Fibroblast of upper back skin (primary cell): ENCODE measurements around the gene SART3.
"Not testable (repeated sequence)": the region's sequence is repeated elsewhere in the genome, so short reads cannot be mapped to it uniquely, and the experiment has no call there.

Experiments used
- DNase-seq: peaks from one replicate; pipeline ENCODE4 v3.0.0-alpha.2; 2013

The SART3 gene

GRCh38 chr12:108578813-108579212 is 17.8 kb upstream of the SART3 start:
- DNase-seq: no peak

- DNase-seq: no peak
Observed at GRCh38 chr12:108578264-108578663, 17.3 kb upstream of the SART3 start.

GRCh38 chr12:108577458-108577857 is 16.5 kb upstream of the SART3 start:
- DNase-seq: no peak

GRCh38 chr12:108576660-108577234 is 15.8 kb upstream of the SART3 start:
- peak; percentile 78 for DNase-seq

- DNase-seq: no peak
Observed at GRCh38 chr12:108575199-108575912, 14.4 kb upstream of the SART3 start.

- DNase-seq: not testable (repeated sequence)
Observed at GRCh38 chr12:108574276-108574675, 13.3 kb upstream of the SART3 start.

- no peak for DNase-seq
Observed at GRCh38 chr12:108573317-108573716, 12.3 kb upstream of the SART3 start.

- DNase-seq: no peak
Observed at GRCh38 chr12:108572166-108572790, 11.3 kb upstream of the SART3 start.

GRCh38 chr12:108571609-108572165 is 10.7 kb upstream of the SART3 start:
- no peak for DNase-seq

- DNase-seq: peak; percentile 74
Observed at GRCh38 chr12:108570743-108571608, 10.0 kb upstream of the SART3 start.

- no peak for DNase-seq
Observed at GRCh38 chr12:108568338-108569154, 7.6 kb upstream of the SART3 start.

- DNase-seq: no peak
Observed at GRCh38 chr12:108567406-108568337, 6.7 kb upstream of the SART3 start.

- DNase-seq: no peak
Observed at GRCh38 chr12:108566452-108566851, 5.5 kb upstream of the SART3 start.

- peak; percentile 52 for DNase-seq
Observed at GRCh38 chr12:108565976-108566375, 5.0 kb upstream of the SART3 start.

GRCh38 chr12:108565146-108565545 is 4.2 kb upstream of the SART3 start:
- no peak for DNase-seq

GRCh38 chr12:108564724-108565123 is 3.8 kb upstream of the SART3 start:
- no peak for DNase-seq

GRCh38 chr12:108563804-108564151 is 2.8 kb upstream of the SART3 start:
- no peak for DNase-seq

- DNase-seq: peak; percentile 92
Observed at GRCh38 chr12:108563136-108563803, 2.3 kb upstream of the SART3 start.

- peak; percentile 96 for DNase-seq
Observed at GRCh38 chr12:108562348-108563135, 1.6 kb upstream of the SART3 start, which contains the start of gene ISCU. Gene ISCU, plus strand, starts transcription at chr12:108562596. Its CDS starts 27 bp downstream, at chr12:108562623.
